ENCODE results near the gene EFCAB10.

GRCh38 chr7:105623378-105623777 lies 42.1 kb upstream of the EFCAB10 start:
- TF ChIP-seq EP300 (conservative IDR thresholded peaks at IDR 0.05; ENCODE audit: poor library complexity, severe bottlenecking) = no peak
- TF ChIP-seq, protein P1, sequence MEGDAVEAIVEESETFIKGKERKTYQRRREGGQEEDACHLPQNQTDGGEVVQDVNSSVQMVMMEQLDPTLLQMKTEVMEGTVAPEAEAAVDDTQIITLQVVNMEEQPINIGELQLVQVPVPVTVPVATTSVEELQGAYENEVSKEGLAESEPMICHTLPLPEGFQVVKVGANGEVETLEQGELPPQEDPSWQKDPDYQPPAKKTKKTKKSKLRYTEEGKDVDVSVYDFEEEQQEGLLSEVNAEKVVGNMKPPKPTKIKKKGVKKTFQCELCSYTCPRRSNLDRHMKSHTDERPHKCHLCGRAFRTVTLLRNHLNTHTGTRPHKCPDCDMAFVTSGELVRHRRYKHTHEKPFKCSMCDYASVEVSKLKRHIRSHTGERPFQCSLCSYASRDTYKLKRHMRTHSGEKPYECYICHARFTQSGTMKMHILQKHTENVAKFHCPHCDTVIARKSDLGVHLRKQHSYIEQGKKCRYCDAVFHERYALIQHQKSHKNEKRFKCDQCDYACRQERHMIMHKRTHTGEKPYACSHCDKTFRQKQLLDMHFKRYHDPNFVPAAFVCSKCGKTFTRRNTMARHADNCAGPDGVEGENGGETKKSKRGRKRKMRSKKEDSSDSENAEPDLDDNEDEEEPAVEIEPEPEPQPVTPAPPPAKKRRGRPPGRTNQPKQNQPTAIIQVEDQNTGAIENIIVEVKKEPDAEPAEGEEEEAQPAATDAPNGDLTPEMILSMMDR (IDR thresholded peaks at IDR 0.05; ENCODE audit: poor library complexity, severe bottlenecking) = no peak

Data from neural cell (in vitro differentiated cells).